Measurements from ENCODE around the gene MAST3.

The MAST3 gene

DNA sequence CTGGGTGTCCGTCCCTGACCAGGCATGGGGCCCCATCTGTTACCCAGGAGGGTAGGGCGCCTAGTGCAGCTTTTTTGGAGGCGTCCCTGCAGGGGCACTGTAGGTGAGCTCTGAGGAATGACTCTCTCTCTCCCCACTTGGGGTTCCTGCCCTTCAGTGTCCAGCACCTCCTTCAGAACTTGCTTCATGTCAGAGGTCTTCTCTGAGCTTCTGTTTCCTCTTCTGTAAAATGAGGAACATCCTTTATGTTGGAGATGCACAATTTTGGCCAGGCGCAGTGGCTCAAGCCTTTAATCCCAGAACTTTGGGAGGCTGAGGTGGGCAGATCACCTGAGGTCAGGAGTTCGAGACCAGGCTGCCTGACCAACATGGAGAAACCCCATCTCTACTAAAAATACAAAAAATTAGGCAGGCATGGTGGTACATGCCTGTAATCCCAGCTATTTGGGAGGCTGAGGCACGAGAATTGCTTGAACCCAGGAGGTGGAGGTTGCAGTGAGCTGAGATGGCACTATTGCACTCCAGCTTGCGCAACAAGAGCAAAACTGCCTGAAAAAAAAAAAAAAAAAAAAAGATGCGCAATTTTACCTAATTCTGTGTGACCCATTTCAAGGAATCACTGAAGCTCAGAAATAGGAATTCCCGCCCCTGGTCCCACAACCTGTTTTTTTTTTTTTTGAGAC, 40.2 kb downstream of the MAST3 start:
- peaks cover 36% of the 10 kb centered on the region for H3K36me3 ChIP-seq (ENCODE audit: control insufficient read depth, insufficient read depth, low read length)
- H3K4me1 ChIP-seq (ENCODE audit: control insufficient read depth, insufficient read depth, low read length, poor library complexity, severe bottlenecking), result no peaks in the 10 kb centered on the region
- H3K27ac ChIP-seq (ENCODE audit: low read depth, low read length, severe bottlenecking), result no peak overlapping the region
- H3K4me3 ChIP-seq (ENCODE audit: extremely low read depth, insufficient read depth, low read length, poor library complexity, severe bottlenecking), result no peak overlapping the region
- WGBS, 2 experiments (ENCODE audit: insufficient coverage in 2 of 2), result 92 to 98% methylated on average over 5 to 8 of the region's 9 CpGs
- no peaks in the 10 kb centered on the region for H3K9me3 ChIP-seq (ENCODE audit: control insufficient read depth, low read length)

DNA sequence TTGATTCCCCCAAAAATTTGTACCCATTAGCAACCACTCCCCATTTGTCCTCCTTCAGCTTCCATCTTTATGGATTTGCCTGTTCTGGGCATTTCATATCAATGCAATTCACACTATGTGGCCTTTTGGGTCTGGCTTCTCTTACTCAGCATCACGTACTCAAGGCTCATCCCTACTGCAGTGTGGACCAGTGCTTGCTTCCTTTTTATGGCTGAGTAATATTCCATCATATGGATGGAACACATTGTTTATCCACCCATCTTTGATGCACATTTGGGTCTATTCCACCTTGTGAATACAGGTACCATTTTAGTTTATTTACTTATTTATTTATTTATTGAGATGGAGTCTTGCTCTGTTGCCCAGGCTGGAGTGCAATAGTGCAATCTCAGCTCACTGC, 42.9 kb downstream of the MAST3 start:
- no peak overlapping the region for H3K27ac ChIP-seq (ENCODE audit: low read depth, low read length, severe bottlenecking)
- WGBS, 2 experiments (ENCODE audit: insufficient coverage in 2 of 2), result 80% methylated on average over 1 of the region's 1 CpG; no CpG with 5 or more reads in 1 of the 2 experiments
- no peak overlapping the region for H3K4me3 ChIP-seq (ENCODE audit: extremely low read depth, insufficient read depth, low read length, poor library complexity, severe bottlenecking)
- H3K4me1 ChIP-seq (ENCODE audit: control insufficient read depth, insufficient read depth, low read length, poor library complexity, severe bottlenecking), result peaks cover 5% of the 10 kb centered on the region
- no peaks in the 10 kb centered on the region for H3K9me3 ChIP-seq (ENCODE audit: control insufficient read depth, low read length)
- peaks cover 39% of the 10 kb centered on the region for H3K36me3 ChIP-seq (ENCODE audit: control insufficient read depth, insufficient read depth, low read length)

- Histone ChIP-seq H3K4me1 (ENCODE audit: control insufficient read depth, insufficient read depth, low read length, poor library complexity, severe bottlenecking) (peaks cover 5% of the 10 kb centered on the region), H3K4me3 (ENCODE audit: extremely low read depth, insufficient read depth, low read length, poor library complexity, severe bottlenecking) (no peak overlapping the region), H3K36me3 (ENCODE audit: control insufficient read depth, insufficient read depth, low read length) (peaks cover 45% of the 10 kb centered on the region), H3K27ac (ENCODE audit: low read depth, low read length, severe bottlenecking) (no peak overlapping the region), H3K9me3 (ENCODE audit: control insufficient read depth, low read length) (no peaks in the 10 kb centered on the region)
- WGBS, 2 experiments (ENCODE audit: insufficient coverage in 2 of 2), result 94 to 100% methylated on average over 2 to 5 of the region's 6 CpGs
Measured at GRCh38 chr19:18141031-18141430, 43.5 kb downstream of the MAST3 start.

DNA sequence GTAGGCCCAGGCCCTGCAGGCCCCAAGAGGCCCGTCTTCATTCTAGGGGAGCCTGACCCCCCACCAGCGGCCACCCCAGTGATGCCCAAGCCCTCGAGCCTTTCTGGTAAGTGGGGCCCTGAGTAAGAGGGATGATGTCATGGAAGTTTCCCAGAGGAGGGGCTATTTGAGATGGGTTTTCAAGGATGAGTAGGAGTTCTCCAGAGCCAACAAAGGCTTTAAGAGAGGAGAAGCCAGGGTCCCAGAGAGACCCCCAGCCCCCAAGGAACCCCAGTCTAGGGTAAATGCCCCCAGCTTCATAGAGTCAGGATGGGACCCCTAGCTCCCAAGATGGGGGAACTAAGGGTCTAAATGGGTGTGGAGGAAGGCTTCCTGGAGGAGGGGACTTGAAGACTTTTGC, 46.3 kb downstream of the MAST3 start:
- no peak overlapping the region for H3K27ac ChIP-seq (ENCODE audit: low read depth, low read length, severe bottlenecking)
- H3K4me1 ChIP-seq (ENCODE audit: control insufficient read depth, insufficient read depth, low read length, poor library complexity, severe bottlenecking), result peaks cover 5% of the 10 kb centered on the region
- 91 to 100% methylated on average over 1 to 3 of the region's 3 CpGs for WGBS, 2 experiments (ENCODE audit: insufficient coverage in 2 of 2)
- no peaks in the 10 kb centered on the region for H3K9me3 ChIP-seq (ENCODE audit: control insufficient read depth, low read length)
- H3K36me3 ChIP-seq (ENCODE audit: control insufficient read depth, insufficient read depth, low read length), result peaks cover 46% of the 10 kb centered on the region
- H3K4me3 ChIP-seq (ENCODE audit: extremely low read depth, insufficient read depth, low read length, poor library complexity, severe bottlenecking), result no peak overlapping the region

GRCh38 chr19:18144361-18144760, 46.8 kb downstream of the MAST3 start:
- no peak overlapping the region for H3K4me3 ChIP-seq (ENCODE audit: extremely low read depth, insufficient read depth, low read length, poor library complexity, severe bottlenecking)
- peaks cover 42% of the 10 kb centered on the region for H3K36me3 ChIP-seq (ENCODE audit: control insufficient read depth, insufficient read depth, low read length)
- 98% methylated on average over 11 to 16 of the region's 16 CpGs for WGBS, 2 experiments (ENCODE audit: insufficient coverage in 2 of 2)
- H3K4me1 ChIP-seq (ENCODE audit: control insufficient read depth, insufficient read depth, low read length, poor library complexity, severe bottlenecking), result peaks cover 5% of the 10 kb centered on the region
- no peak overlapping the region for H3K27ac ChIP-seq (ENCODE audit: low read depth, low read length, severe bottlenecking)
- no peaks in the 10 kb centered on the region for H3K9me3 ChIP-seq (ENCODE audit: control insufficient read depth, low read length)

- Histone ChIP-seq H3K27ac (ENCODE audit: low read depth, low read length, severe bottlenecking) (no peak overlapping the region), H3K36me3 (ENCODE audit: control insufficient read depth, insufficient read depth, low read length) (peaks cover 44% of the 10 kb centered on the region), H3K4me3 (ENCODE audit: extremely low read depth, insufficient read depth, low read length, poor library complexity, severe bottlenecking) (no peak overlapping the region), H3K4me1 (ENCODE audit: control insufficient read depth, insufficient read depth, low read length, poor library complexity, severe bottlenecking) (peaks cover 5% of the 10 kb centered on the region), H3K9me3 (ENCODE audit: control insufficient read depth, low read length) (no peaks in the 10 kb centered on the region)
- 94 to 95% methylated on average over 26 to 28 of the region's 28 CpGs for WGBS, 2 experiments (ENCODE audit: insufficient coverage in 2 of 2)
Measured at GRCh38 chr19:18144906-18145305, 47.3 kb downstream of the MAST3 start.

- Histone ChIP-seq H3K27ac (ENCODE audit: low read depth, low read length, severe bottlenecking) (no peak overlapping the region), H3K36me3 (ENCODE audit: control insufficient read depth, insufficient read depth, low read length) (peaks cover 41% of the 10 kb centered on the region), H3K9me3 (ENCODE audit: control insufficient read depth, low read length) (no peaks in the 10 kb centered on the region), H3K4me3 (ENCODE audit: extremely low read depth, insufficient read depth, low read length, poor library complexity, severe bottlenecking) (no peak overlapping the region), H3K4me1 (ENCODE audit: control insufficient read depth, insufficient read depth, low read length, poor library complexity, severe bottlenecking) (peaks cover 5% of the 10 kb centered on the region)
- WGBS, 2 experiments (ENCODE audit: insufficient coverage in 2 of 2), result 94 to 97% methylated on average over 16 of the region's 19 CpGs
Measured at GRCh38 chr19:18145391-18145999, 47.9 kb downstream of the MAST3 start.

DNA sequence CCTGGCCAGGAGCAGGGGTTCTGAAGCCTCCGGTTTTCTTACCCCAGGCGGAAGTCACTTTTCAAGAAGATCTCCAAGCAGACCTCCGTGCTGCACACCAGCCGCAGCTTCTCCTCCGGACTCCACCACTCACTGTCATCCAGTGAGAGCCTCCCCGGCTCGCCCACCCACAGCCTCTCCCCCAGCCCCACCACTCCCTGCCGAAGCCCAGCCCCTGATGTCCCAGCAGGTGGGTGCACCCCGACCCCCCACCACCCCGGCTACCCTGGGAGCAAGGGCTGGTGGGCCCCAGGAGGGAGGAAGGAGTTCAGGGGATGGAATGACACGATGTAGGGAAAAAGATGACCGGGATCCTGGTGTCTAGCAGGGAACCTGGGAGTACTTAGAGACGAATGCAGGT, 49.8 kb downstream of the MAST3 start:
- WGBS, 2 experiments (ENCODE audit: insufficient coverage in 2 of 2), result 93 to 94% methylated on average over 7 to 12 of the region's 13 CpGs
- no peak overlapping the region for H3K27ac ChIP-seq (ENCODE audit: low read depth, low read length, severe bottlenecking)
- H3K9me3 ChIP-seq (ENCODE audit: control insufficient read depth, low read length), result no peaks in the 10 kb centered on the region
- no peak overlapping the region for H3K4me3 ChIP-seq (ENCODE audit: extremely low read depth, insufficient read depth, low read length, poor library complexity, severe bottlenecking)
- peaks cover 26% of the 10 kb centered on the region for H3K36me3 ChIP-seq (ENCODE audit: control insufficient read depth, insufficient read depth, low read length)
- H3K4me1 ChIP-seq (ENCODE audit: control insufficient read depth, insufficient read depth, low read length, poor library complexity, severe bottlenecking), result peaks cover 8% of the 10 kb centered on the region

DNA sequence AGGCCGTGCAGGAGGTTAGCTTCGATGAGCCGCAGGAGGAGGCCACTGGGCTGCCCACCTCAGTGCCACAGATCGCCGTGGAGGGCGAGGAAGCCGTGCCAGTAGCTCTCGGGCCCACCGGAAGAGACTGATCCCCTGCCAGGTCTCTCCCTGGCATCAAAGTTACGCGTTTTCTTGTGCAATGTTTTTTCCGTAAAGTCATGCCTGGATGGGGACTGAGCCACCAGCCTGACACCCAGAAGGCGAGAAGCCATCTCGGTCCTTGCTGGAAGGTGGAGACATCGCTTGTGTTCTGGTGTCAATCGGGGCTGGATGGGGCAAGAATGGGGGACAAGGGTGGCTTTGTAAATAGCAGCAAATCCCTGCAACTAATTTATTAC, 52.0 kb downstream of the MAST3 start:
- Histone ChIP-seq H3K4me1 (ENCODE audit: control insufficient read depth, insufficient read depth, low read length, poor library complexity, severe bottlenecking) (peaks cover 13% of the 10 kb centered on the region), H3K36me3 (ENCODE audit: control insufficient read depth, insufficient read depth, low read length) (peaks cover 22% of the 10 kb centered on the region), H3K4me3 (ENCODE audit: extremely low read depth, insufficient read depth, low read length, poor library complexity, severe bottlenecking) (no peak overlapping the region), H3K9me3 (ENCODE audit: control insufficient read depth, low read length) (no peaks in the 10 kb centered on the region), H3K27ac (ENCODE audit: low read depth, low read length, severe bottlenecking) (no peak overlapping the region)
- WGBS, 2 experiments (ENCODE audit: insufficient coverage in 2 of 2), result 94 to 97% methylated on average over 13 to 14 of the region's 16 CpGs

- 93 to 94% methylated on average over 17 to 18 of the region's 18 CpGs for WGBS, 2 experiments (ENCODE audit: insufficient coverage in 2 of 2)
- Histone ChIP-seq H3K36me3 (ENCODE audit: control insufficient read depth, insufficient read depth, low read length) (peaks cover 19% of the 10 kb centered on the region), H3K4me3 (ENCODE audit: extremely low read depth, insufficient read depth, low read length, poor library complexity, severe bottlenecking) (no peak overlapping the region), H3K27ac (ENCODE audit: low read depth, low read length, severe bottlenecking) (no peak overlapping the region), H3K9me3 (ENCODE audit: control insufficient read depth, low read length) (no peaks in the 10 kb centered on the region), H3K4me1 (ENCODE audit: control insufficient read depth, insufficient read depth, low read length, poor library complexity, severe bottlenecking) (peaks cover 13% of the 10 kb centered on the region)
Measured at GRCh38 chr19:18150776-18151624, 53.4 kb downstream of the MAST3 start.

Data from mesodermal cell (in vitro differentiated cells).